Measurements from ENCODE around the gene HEXB. TPM values are rescaled to one million over a fixed set of nuclear protein-coding genes. Genes with fewer than 3 reads are reported as not detected.

Gene HEXB
- total and polyA plus RNA-seq, 2 of the 13 experiments (the other 11 are each of a cell fraction or from before 2014, with no cell fraction given): 100 to 104 TPM

DNA sequence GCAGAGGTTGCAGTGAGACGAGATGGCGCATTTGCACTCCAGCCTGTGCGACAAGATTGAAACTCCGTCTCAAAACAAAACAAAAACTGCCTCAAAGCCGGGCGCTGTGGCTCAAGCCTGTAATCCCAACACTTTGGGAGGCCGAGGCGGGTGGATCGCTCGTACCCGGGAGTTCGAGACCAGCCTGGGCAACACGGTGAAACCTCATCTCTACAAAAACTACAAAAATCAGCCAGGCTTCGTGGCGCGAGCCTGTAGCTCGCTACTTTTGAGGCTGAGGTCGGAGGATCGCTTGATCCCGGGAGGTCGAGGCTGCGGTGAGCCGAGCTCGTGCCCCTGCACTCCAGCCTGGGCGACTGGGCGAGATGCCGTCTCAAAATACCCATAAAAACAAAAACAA lies 80.9 kb downstream of the HEXB start:
- in situ Hi-C loops (cut with HindIII; ENCODE audit: extremely low pct_ligation_motif_present, low pct_unique_long_range_greater_than_20kb): loop anchor here (5.0 kb wide), 1 partner anchor 151 kb away; no protein-coding TSS in a partner anchor
- peak overlapping the region; percentile 64 for H3K27ac ChIP-seq (ENCODE audit: extremely low read length, insufficient read depth, low read length)
- 64% methylated on average over 26 of the region's 27 CpGs for WGBS (ENCODE audit: low lambda C conversion rate)

More for the DNA sequence above, 80.9 kb downstream of the HEXB start:
- Histone ChIP-seq H4K20me1 (ENCODE audit: insufficient read depth, low read length) (no peaks in the 10 kb centered on the region), H2AFZ (ENCODE audit: low read length) (no peak overlapping the region), H3K9me3 (ENCODE audit: low read length) (no peaks in the 10 kb centered on the region), H3K4me3 (replicated peaks in 1 of 3; ENCODE audit: insufficient read depth in 1 of 3, low read depth in 2 of 3, low read length in 3 of 3) (peak overlapping the region; percentile 87 to 94 (median 93)), H3K4me2 (ENCODE audit: low read depth, low read length) (peak overlapping the region; percentile 89), H3K27me3 (ENCODE audit: control insufficient read depth in 1 of 2, insufficient read depth in 2 of 2, low read length in 2 of 2) (no peaks in the 10 kb centered on the region; a peak in 1 of 5 replicates), H3K9ac (ENCODE audit: insufficient read depth, low read depth, low read length) (peak overlapping the region; percentile 83), H3K36me3 (replicated peaks in 1 of 2; ENCODE audit: control insufficient read depth in 1 of 2, insufficient read depth in 2 of 2, low read length in 2 of 2) (peaks cover 0 to 39% of the 10 kb centered on the region in 2 experiments; a peak in 3 of 5 replicates), H3K79me2 (ENCODE audit: insufficient read depth, low read length) (peaks cover 49% of the 10 kb centered on the region), H3K4me1 (ENCODE audit: insufficient read depth, low read length) (peaks cover 27% of the 10 kb centered on the region)
- ChIA-PET CTCF (ENCODE audit: low intra/inter-chr PET ratio, low total read pairs) (interaction anchor here (4.0 kb wide), 1 partner anchor 153 kb away, joined by 14 read pairs; no protein-coding TSS in a partner anchor), POLR2A (interaction anchor here (1.5 kb wide), 1 partner anchor 110 kb away, joined by 3 read pairs; no protein-coding TSS in a partner anchor)
- FAIRE-seq (no peak), ATAC-seq (no peak), DNase-seq (ENCODE audit: low spot score) (no peak)
- no TSS peak for BruUV-seq (replicated peaks)
- intact Hi-C loops (cut with micrococcal nuclease; ENCODE audit: unreplicated experiment): loop anchor here (5.0 kb wide), 1 partner anchor 151 kb away; no protein-coding TSS in a partner anchor
- TF ChIP-seq, protein P1, sequence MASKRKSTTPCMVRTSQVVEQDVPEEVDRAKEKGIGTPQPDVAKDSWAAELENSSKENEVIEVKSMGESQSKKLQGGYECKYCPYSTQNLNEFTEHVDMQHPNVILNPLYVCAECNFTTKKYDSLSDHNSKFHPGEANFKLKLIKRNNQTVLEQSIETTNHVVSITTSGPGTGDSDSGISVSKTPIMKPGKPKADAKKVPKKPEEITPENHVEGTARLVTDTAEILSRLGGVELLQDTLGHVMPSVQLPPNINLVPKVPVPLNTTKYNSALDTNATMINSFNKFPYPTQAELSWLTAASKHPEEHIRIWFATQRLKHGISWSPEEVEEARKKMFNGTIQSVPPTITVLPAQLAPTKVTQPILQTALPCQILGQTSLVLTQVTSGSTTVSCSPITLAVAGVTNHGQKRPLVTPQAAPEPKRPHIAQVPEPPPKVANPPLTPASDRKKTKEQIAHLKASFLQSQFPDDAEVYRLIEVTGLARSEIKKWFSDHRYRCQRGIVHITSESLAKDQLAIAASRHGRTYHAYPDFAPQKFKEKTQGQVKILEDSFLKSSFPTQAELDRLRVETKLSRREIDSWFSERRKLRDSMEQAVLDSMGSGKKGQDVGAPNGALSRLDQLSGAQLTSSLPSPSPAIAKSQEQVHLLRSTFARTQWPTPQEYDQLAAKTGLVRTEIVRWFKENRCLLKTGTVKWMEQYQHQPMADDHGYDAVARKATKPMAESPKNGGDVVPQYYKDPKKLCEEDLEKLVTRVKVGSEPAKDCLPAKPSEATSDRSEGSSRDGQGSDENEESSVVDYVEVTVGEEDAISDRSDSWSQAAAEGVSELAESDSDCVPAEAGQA (IDR thresholded peaks at IDR 0.05; ENCODE audit: low read depth): no peak
- TF ChIP-seq, protein P1 (CRISPR knock-in tag; IDR thresholded peaks at IDR 0.05; ENCODE audit: borderline replicate concordance): no peak
- TF ChIP-seq, protein P2, sequence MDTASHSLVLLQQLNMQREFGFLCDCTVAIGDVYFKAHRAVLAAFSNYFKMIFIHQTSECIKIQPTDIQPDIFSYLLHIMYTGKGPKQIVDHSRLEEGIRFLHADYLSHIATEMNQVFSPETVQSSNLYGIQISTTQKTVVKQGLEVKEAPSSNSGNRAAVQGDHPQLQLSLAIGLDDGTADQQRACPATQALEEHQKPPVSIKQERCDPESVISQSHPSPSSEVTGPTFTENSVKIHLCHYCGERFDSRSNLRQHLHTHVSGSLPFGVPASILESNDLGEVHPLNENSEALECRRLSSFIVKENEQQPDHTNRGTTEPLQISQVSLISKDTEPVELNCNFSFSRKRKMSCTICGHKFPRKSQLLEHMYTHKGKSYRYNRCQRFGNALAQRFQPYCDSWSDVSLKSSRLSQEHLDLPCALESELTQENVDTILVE (CRISPR knock-in tag; IDR thresholded peaks at IDR 0.05): no peak
- 0 out of 2 replicates have a peak, but pooled peaks have one; percentile 33 for TF ChIP-seq ZBTB38 (CRISPR knock-in tag; IDR thresholded peaks at IDR 0.05)
- TF ChIP-seq, protein P3, sequence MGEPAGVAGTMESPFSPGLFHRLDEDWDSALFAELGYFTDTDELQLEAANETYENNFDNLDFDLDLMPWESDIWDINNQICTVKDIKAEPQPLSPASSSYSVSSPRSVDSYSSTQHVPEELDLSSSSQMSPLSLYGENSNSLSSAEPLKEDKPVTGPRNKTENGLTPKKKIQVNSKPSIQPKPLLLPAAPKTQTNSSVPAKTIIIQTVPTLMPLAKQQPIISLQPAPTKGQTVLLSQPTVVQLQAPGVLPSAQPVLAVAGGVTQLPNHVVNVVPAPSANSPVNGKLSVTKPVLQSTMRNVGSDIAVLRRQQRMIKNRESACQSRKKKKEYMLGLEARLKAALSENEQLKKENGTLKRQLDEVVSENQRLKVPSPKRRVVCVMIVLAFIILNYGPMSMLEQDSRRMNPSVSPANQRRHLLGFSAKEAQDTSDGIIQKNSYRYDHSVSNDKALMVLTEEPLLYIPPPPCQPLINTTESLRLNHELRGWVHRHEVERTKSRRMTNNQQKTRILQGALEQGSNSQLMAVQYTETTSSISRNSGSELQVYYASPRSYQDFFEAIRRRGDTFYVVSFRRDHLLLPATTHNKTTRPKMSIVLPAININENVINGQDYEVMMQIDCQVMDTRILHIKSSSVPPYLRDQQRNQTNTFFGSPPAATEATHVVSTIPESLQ (CRISPR knock-in tag; conservative IDR thresholded peaks at IDR 0.05): no peak
- TF ChIP-seq, protein P4, sequence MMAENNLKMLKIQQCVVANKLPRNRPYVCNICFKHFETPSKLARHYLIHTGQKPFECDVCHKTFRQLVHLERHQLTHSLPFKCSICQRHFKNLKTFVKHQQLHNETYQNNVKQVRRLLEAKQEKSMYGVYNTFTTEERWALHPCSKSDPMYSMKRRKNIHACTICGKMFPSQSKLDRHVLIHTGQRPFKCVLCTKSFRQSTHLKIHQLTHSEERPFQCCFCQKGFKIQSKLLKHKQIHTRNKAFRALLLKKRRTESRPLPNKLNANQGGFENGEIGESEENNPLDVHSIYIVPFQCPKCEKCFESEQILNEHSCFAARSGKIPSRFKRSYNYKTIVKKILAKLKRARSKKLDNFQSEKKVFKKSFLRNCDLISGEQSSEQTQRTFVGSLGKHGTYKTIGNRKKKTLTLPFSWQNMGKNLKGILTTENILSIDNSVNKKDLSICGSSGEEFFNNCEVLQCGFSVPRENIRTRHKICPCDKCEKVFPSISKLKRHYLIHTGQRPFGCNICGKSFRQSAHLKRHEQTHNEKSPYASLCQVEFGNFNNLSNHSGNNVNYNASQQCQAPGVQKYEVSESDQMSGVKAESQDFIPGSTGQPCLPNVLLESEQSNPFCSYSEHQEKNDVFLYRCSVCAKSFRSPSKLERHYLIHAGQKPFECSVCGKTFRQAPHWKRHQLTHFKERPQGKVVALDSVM (CRISPR knock-in tag; IDR thresholded peaks at IDR 0.05): 0 out of 2 replicates have a peak, but pooled peaks have one; percentile 13

Data from HepG2 (cell line).